ENCODE measurements around the gene PKN1. TPM values are rescaled to one million over a fixed set of nuclear protein-coding genes. Genes with fewer than 3 reads are reported as not detected.

PKN1 gene
- total and polyA plus RNA-seq, 10 of the 15 experiments (the other 5 are each of a cell fraction or from before 2014, with no cell fraction given): 1.0 to 189 (median 52.7) TPM

GRCh38 chr19:14440049-14440448 lies 6.9 kb downstream of the PKN1 start:
- Histone ChIP-seq H3K27me3 (replicated peaks in 1 of 2; ENCODE audit: control insufficient read depth in 2 of 2, insufficient read depth in 2 of 2, low read length in 1 of 2) (no peaks in the 10 kb centered on the region), H3K4me2 (ENCODE audit: control insufficient read depth, insufficient read depth) (peak overlapping the region; percentile 94), H3K36me3 (ENCODE audit: control insufficient read depth in 2 of 2, insufficient read depth in 2 of 2, low read length in 1 of 2) (peaks cover 17 to 28% of the 10 kb centered on the region in 2 experiments), H4K20me1 (ENCODE audit: control insufficient read depth, insufficient read depth) (no peaks in the 10 kb centered on the region), H3K4me1 (ENCODE audit: control insufficient read depth, insufficient read depth, low read length) (peaks cover 11% of the 10 kb centered on the region), H3K79me2 (ENCODE audit: control insufficient read depth, insufficient read depth, low read length) (peaks cover 19% of the 10 kb centered on the region), H3K27ac (ENCODE audit: control insufficient read depth, insufficient read depth) (peak overlapping the region; percentile 83), H3K9me3 (replicated peaks; ENCODE audit: control insufficient read depth, insufficient read depth, low read length) (no peaks in the 10 kb centered on the region), H2AFZ (ENCODE audit: control insufficient read depth, low read depth, low read length) (peak overlapping the region; percentile 81), H3K9ac (ENCODE audit: control insufficient read depth, insufficient read depth, low read length) (peak overlapping the region; percentile 83), H3K4me3 (peak overlapping the region; percentile 89)
- POLR2A ChIA-PET: interaction anchor here (0.6 kb wide), 1 partner anchor 10 kb away, joined by 3 read pairs; no protein-coding TSS in a partner anchor
- ATAC-seq (peak; percentile 100), DNase-seq (ENCODE audit: low read depth, low spot score) (peak; percentile 37), FAIRE-seq (peak; percentile 91)
- RAD21 ChIA-PET (ENCODE audit: unreplicated experiment): interaction anchor here (1.1 kb wide), 1 partner anchor 40 kb away, joined by 3 read pairs; no protein-coding TSS in a partner anchor
- WGBS (ENCODE audit: insufficient coverage, insufficient replicate concordance, low lambda C conversion rate, missing lambda C conversion rate): under 1% methylated on average over 8 of the region's 9 CpGs
- intact Hi-C loops (cut with micrococcal nuclease; ENCODE audit: unreplicated experiment) (no loop called here), in situ Hi-C loops (cut with MboI) (no loop called here)
- BruUV-seq (replicated peaks): no TSS peak
- SMC1A ChIA-PET (ENCODE audit: uncharacterized antibody, unreplicated experiment): interaction anchor here (0.6 kb wide), 1 partner anchor 20 kb away, joined by 3 read pairs; no protein-coding TSS in a partner anchor
- CTCF ChIA-PET: interaction anchor here (1.3 kb wide), 1 partner anchor 303 kb away, joined by 4 read pairs; the partner anchor contains the start of gene ASF1B
- TF ChIP-seq IRF3 (IDR thresholded peaks at IDR 0.05) (no peak), MEF2B (IDR thresholded peaks at IDR 0.05; ENCODE audit: partially characterized antibody, poor library complexity, severe bottlenecking) (peak; percentile 44), ATF7 (IDR thresholded peaks at IDR 0.05; ENCODE audit: low read depth) (no peak), SPI1 (IDR thresholded peaks at IDR 0.05; ENCODE audit: borderline replicate concordance, insufficient read depth, low read depth, low read length) (peak; percentile 100), NFIC (IDR thresholded peaks at IDR 0.05; ENCODE audit: low read depth, low read length) (no peak), GABPA (IDR thresholded peaks at IDR 0.05; ENCODE audit: low read depth) (peak; percentile 71), ESRRA (IDR thresholded peaks at IDR 0.05; ENCODE audit: low read length) (no peak), BCLAF1 (IDR thresholded peaks at IDR 0.05) (no peak), YY1 (IDR thresholded peaks at IDR 0.05; ENCODE audit: low read depth, low read length) (peak; percentile 86), CTCF (IDR thresholded peaks at IDR 0.05 in 2 of 3, conservative IDR thresholded peaks at IDR 0.05 in 1 of 3; ENCODE audit: control insufficient read depth in 2 of 3, extremely low read depth in 1 of 3, insufficient read depth in 1 of 3, low read depth in 3 of 3, low read length in 3 of 3) (no peak), SUZ12 (IDR thresholded peaks at IDR 0.05; ENCODE audit: unreplicated experiment) (no peak), YBX1 (IDR thresholded peaks at IDR 0.05) (no peak), BHLHE40 (IDR thresholded peaks at IDR 0.05; ENCODE audit: borderline replicate concordance in 1 of 2, low read depth in 2 of 2, low read length in 1 of 2) (0 out of 4 replicates have a peak, but pooled peaks of 1 of the 2 experiments have one; percentile 15), PAX5 (IDR thresholded peaks at IDR 0.05; ENCODE audit: borderline replicate concordance, low read depth, low read length) (0 out of 2 replicates have a peak, but pooled peaks have one; percentile 24), SIX5 (IDR thresholded peaks at IDR 0.05; ENCODE audit: low read depth, low read length, severe bottlenecking) (peak; percentile 15), JUNB (IDR thresholded peaks at IDR 0.05) (peak; percentile 41), BCL3 (IDR thresholded peaks at IDR 0.05; ENCODE audit: borderline replicate concordance, insufficient read depth, low read depth, low read length, poor library complexity, severe bottlenecking) (no peak)

Data from GM12878 (cell line).